GM12872 (cell line): ENCODE measurements around the gene NHSL2.

Source experiments
- CTCF ChIP-seq: IDR thresholded peaks from 3 replicates; pipeline ENCODE4 v1.5.1; 2011; ENCODE audit warnings: low read depth, mild to moderate bottlenecking, low read length, moderate library complexity; ENCODE audit not compliant: insufficient read depth

Gene NHSL2

GRCh38 chrX:72146527-72146926 lies 235.9 kb downstream of the NHSL2 start:
- TF ChIP-seq CTCF = no peak

GRCh38 chrX:72158773-72159172 lies 248.1 kb downstream of the NHSL2 start:
- TF ChIP-seq CTCF = no peak

- TF ChIP-seq CTCF = no peak
Measured at GRCh38 chrX:72159769-72160168, 249.1 kb downstream of the NHSL2 start.

GRCh38 chrX:72165551-72165950 lies 254.9 kb downstream of the NHSL2 start:
- no peak for TF ChIP-seq CTCF

GRCh38 chrX:72169008-72169728 lies 258.5 kb downstream of the NHSL2 start:
- no peak for TF ChIP-seq CTCF

GRCh38 chrX:72176981-72177380 lies 266.3 kb downstream of the NHSL2 start:
- TF ChIP-seq CTCF = no peak

GRCh38 chrX:72180539-72180938 lies 269.9 kb downstream of the NHSL2 start:
- no peak for TF ChIP-seq CTCF
